NCI-H446 (cell line): Measurements from ENCODE around the gene ANOS1.
"Not testable (repeated sequence)": the region's sequence is repeated elsewhere in the genome, so short reads cannot be mapped to it uniquely, and the experiment has no call there.

Source experiments
- DNase-seq, 2 experiments: peaks; one replicate each; lab custom pipeline; 2025; lab: John Stamatoyannopoulos, UW

The ANOS1 gene, protein sequence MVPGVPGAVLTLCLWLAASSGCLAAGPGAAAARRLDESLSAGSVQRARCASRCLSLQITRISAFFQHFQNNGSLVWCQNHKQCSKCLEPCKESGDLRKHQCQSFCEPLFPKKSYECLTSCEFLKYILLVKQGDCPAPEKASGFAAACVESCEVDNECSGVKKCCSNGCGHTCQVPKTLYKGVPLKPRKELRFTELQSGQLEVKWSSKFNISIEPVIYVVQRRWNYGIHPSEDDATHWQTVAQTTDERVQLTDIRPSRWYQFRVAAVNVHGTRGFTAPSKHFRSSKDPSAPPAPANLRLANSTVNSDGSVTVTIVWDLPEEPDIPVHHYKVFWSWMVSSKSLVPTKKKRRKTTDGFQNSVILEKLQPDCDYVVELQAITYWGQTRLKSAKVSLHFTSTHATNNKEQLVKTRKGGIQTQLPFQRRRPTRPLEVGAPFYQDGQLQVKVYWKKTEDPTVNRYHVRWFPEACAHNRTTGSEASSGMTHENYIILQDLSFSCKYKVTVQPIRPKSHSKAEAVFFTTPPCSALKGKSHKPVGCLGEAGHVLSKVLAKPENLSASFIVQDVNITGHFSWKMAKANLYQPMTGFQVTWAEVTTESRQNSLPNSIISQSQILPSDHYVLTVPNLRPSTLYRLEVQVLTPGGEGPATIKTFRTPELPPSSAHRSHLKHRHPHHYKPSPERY

DNA sequence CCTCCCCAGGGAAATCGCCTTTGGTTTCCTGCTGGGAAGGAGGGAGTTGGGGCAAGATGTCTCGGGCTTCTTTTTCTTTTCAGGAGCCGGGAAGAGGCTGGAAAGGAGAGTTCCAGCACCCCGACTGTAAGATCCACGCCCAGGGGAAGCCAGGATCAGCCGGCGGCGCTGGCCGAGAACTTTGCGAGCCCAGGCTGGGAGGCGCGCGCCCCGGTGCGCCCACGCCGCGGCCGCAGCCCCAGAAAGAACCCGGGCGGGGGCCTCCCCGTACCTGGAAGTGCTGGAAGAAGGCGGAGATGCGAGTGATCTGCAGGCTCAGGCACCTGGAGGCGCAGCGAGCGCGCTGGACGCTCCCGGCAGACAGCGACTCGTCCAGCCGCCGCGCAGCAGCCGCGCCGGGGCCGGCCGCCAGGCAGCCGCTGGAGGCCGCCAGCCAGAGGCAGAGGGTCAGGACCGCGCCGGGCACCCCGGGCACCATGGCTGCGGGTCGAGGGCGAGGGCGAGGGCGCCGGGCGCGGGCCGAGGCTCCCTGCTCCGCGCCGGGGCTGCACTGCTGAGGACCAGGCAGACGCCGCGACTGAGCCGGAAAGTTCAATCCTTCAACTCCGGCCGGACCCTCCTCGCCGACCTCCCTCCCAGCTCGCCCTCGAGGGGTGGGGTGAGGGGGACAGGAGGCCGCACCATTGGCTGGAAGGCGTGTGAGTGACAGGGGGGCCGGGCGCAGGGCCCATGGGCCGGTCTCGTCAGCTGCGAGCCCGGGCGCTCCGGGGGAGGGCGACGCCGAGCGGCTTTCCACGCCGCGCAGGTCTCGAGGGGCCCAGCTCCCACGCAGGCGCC is at the start of gene ANOS1:
TSS of gene ANOS1 (minus strand) at position 579 of the 837 bp plus-strand sequence. CDS start at position 478, 101 bp downstream.
- no peak for DNase-seq

DNA sequence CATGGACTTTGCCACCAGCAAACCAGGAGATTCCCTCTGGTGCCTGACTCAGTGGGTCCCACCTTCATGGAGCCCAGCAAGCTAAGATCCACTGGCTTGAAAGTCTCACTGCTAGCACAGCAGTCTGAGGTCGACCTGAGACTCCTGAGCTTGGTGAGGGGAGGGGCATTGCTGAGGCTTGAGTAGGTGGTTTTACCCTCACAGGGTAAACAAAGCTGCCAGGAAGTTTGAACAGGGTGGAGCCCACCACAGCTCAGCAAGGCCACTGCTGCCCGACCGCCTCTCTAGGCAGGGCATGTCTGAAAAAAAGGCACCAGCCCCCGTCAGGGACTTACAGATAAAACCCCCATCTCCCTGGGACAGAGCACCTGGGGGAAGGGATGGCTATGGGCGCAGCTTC is 41.2 kb upstream of the ANOS1 start:
- no peak for DNase-seq

DNA sequence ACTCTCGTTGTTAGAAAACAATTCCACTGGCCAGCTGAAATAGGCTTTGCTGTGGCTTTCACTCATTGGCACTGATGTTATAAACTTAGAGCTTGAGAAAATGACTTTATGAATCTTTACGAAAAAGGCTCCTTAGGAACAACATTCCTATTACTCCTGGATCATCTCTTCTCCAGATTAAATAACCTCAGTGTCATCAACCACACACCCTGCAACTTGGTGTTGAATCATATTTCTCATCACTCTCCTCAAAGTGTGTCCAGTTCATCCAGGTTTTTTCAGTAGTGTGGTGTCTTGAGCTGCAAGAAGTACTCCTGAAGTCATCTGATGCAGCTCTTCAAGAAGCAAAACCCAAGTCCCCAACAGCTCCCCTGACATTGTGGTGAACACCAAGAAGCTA is 28.1 kb upstream of the ANOS1 start:
- no peak for DNase-seq

DNA sequence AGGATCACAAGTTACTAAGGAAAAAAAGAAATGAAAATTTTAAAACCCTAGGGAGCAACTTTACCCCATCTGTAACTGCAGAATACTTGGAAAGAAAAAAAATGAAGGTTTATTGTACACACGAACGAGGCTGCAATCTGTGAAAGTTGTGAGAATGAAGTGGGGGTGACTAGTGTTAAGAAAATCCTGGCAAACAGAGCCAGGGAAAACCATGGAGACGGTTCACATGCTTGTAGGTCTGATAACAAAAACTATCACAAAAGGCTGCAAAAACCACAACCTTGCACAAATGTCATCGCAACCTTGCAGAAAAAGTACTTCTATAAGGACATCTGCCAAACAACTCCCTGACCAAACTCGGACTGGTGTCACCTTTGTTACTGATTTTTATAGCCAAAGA is 26.8 kb upstream of the ANOS1 start:
- DNase-seq: not testable (repeated sequence)

DNA sequence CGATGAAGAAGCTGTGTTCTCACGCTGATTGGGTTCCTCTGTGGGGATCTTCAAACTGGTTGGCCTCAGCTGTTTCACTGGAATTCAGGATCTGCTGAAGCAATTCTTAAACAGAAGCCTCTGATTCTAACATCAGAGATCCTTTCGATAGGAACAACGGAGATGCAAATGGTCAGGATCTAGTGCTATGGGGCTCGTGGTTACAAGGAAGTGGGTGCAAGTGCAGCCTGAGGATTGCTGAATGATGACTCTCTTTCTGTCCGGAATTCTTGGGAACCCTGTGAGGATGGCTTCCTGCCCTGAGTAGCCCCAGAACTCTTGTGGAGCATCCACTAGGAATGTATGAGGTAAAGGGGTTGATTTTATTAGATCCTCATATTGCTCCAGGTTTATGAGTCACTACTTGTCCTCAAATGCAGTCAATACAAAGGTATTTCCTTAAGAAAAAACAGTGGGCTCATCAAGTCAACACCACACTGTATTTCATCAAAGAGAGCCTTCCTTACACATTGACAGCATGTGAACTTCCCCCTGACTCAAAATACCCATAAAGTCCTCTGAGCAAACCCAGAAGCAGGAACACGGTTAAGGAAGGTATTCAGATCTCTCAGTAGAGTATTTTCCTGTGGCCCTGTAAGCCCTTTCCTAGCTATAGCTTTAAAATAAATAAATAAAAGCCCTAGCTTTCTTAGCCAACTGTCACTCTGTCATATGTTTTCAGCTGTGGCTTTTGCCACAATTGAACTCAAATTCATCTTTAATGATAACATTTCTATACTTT is 25.9 kb upstream of the ANOS1 start:
- DNase-seq: not testable (repeated sequence)

DNA sequence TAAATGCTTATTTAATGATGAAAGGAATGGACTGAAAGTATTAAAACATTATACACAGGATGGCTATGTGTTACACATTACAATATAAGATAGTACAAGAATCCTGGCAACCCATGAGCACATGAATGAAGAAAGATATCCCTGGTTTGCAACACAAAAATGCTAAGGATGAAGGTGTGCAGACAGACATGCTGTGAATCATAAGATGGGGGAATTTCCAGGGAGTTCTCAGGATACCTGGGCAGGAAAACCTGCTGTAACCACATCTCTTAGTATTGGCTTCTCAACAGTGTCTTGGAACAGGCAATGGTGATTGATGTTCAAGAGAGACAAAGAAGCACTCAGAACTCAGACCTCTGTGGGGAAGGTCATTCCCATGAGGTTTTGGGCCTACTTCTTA is 23.9 kb upstream of the ANOS1 start:
- DNase-seq: no peak

DNA sequence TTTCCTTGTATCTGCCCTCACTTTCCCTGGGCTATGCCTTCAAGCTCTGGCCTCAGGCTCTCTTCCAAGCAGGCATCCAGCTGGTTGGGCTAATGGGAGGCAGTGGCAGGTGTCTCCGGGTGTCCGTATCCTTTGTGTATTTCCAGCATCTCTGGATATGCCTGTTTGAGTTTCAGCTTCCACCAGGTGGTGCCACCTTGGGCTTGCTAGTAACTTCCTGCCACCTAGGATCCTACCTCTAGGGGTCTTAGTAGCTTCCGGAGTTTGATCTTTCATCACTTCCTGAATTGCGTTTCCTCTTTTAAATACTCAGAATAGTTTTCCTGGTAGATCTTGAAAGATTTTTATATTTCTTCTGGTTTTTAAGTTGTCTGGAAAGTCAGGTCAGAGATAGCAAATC is 23.2 kb upstream of the ANOS1 start:
- no peak for DNase-seq

DNA sequence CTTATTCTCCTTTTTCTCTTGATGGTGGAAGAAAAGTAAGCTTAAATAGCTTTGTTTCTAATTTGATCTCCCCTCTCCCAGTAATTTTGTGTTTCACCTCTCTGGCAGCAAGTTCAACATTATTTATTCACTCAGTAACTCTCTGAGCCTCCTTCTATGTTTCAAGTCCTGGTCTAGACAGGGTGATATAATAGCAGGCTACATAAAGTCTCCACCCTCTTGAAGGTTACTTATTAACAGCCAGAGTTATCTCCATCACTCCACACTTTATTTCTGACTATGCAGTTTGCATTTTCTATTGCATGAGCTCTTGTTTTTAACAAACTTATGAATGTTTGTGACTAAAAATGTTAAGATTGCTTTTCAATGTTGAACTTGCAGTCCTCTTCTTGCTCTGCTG is 17.8 kb upstream of the ANOS1 start:
- no peak for DNase-seq

DNA sequence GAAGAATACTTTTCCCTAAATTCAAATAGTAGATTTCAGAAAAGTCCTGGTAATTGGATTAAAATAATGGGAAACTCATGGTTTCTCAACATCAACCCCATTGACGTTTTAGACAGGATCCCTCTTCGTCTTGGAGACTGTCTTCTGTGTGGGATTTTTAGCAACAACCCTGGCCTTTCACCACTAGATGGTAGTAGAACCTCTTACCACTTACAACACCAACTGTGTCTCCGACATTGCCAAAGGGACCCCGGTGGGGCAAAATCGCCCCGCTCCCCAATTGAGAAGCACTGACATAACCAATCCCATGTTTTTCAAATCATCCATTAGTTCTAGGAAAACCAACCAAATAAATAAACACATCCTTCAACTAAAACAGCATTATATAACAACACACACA is 16.9 kb upstream of the ANOS1 start:
- DNase-seq: no peak

DNA sequence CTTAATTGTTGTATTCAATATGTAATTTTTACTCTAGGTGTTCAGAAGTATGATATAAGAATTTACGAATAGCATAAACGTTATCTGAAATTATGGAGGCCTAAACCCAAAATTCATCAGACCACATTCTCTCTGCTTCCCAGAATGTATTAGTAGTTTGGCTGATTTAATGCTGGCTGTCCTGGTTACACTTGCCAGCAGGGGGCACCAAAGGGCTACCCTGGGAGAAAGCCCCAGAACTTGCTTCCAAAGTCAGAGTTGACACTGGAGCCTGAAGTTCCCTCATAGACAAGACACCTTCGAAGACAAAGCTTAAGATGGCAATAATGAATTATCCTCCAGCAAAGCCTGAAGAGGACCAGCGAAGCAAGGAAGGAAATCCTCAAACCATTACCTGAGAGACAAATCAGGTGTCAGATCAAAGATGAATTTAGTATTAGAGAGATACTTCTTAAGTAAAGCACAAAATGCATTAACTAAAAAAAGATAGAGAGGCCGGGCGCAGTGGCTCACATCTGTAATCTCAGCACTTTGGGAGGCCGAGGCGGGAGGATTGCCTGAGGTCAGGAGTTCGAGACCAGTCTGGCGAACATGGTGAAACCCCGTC is 11.3 kb upstream of the ANOS1 start:
- no peak for DNase-seq

DNA sequence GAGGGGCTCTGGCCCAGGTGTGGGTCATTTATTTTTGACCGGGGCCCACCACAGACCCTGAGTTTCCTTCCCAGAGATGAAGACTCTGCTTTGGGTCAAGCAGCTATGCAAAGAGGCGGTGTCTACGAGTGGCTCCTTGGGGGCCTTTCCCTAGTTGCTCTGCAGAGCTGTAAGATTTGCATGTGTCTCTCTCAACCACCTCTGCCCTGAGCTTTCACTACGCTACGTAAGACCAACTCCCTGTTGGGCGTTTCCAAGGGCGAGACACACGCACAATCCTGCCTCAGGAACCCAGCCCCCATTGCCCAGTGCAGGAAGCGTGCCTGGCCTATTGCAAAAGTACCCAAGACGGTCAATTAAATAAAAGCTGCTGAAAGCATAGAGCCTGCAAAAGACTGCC is 10.0 kb upstream of the ANOS1 start:
- no peak for DNase-seq

DNA sequence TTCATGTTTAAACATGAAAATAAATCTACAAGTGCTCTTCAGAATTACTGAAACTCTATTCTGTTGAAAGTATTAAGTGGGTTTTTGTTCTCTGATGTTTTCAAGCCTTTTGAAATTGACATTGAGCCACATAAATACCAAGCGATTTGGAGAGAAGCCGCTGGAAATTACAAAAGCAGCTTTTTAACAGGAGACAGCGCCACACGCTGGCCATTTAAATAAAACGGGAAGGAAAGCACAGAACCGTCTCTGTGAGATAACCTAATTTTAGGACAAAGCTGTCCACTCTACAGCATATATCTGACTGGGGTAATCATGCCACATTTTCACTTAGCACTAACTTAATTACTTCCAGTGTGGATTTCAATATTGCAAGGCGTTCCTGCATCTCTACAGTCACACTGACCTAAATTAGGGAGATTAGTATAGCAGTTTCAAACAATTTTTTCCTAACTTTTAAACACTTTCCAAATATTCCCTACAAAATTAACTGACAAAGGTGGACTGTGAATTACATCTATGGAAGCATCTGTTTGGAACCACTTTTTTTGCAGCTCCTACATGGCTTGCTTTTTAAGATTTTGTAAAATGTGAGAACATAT is 6.8 kb upstream of the ANOS1 start:
- peak in 1 of 2 experiments; percentile 11 for DNase-seq

DNA sequence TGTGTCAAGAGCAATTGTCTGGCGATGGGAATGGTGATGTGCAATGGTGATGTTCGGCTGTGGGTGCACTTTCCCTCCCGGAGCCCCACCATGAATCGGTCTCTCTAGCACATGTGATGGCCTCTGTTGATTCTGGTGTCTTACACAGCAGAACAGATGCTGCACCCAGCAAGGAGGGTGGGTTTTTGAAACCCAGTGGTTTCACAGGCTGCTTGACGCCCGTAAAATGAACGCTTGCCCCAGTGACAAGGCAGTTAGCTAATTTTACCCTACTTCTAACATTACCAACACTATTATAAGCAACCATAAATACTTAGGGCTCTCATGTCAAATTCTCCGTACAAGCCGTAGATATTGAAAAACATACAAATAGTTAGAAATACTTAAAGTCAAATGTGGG is 5.9 kb upstream of the ANOS1 start:
- no peak for DNase-seq

DNA sequence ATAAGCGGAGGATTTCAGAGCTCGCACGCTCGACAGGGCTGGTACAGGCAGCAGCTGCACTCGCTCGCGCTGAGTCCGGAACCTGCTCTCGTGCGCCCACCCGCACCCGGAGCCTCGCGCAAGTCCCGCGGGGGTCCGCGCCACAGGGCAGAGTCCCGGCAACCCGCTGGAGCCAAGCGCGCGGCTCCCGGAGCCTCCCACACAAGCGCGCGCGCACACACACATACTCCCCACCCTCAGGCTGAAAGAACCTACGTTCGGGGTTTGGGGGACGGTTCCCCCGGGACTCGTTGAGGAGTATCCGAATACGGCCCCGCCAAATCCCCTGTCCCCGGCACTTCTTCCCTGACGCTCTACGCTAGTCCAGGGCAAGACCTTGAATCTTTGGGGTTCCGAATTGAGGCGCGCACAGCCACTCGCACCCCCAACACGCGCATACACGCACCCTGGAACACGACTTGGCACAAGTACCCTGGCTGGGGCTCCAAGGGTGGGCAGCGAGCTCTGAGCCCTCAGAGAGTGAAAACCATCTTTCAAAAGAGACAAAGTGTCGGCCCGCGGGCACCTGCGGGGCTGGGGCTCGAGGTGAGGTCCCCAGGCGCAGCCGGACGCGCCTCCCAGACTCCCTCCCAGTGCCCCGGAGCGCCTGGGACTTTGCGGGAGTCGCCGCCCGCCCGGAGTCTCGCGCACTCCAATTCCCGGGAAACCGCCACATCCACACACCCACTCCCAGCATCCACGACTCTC is 952 bp downstream of the ANOS1 start:
- DNase-seq: no peak

DNA sequence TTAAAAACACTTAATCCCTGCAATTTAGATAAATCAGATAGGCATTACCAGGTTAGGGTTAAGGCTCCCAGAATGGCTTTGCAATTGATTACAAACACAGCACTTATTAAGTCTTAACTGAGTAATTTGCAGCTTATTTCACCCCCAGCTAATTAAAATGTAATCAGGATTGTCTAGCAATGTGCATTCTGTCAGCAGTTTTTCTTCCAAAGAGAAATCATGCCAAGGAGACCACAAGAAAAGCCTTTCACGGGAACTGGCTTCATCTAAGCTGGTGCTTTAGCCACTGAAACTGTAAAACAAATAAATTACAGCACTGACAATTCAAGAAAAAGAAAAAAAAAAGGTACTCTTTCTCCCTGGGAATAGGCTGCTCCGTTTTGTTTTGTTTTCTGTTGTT is 2.1 kb downstream of the ANOS1 start:
- DNase-seq: no peak

DNA sequence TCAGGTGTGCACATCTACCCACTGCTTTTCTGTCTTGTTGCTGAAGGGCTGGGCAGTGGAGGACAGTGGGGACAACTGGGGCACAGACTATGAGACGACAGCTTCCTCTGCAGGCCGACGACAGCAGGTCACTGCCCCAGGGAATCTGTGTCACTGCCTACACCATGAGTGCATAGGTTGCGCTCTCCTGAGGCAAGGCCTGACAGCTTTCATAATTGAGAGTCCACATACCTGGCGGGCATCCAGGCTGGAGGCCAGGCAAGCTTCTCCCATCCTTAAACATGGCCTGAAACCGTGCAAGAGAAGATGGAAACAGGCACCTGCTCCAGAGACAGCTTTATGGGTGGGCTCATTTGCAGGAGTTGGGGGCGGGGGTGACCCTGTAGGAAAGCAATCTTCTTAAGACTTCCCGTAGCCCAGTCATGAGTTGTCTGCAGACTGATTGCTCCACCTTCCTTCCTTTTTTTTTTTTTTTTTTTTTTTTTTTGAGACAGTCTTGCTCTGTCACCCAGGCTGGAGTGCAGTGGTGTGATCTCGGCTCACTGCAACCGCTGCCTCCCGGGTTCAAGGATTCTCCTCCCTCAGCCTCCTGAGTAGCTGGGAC is 2.9 kb downstream of the ANOS1 start:
- DNase-seq: no peak

DNA sequence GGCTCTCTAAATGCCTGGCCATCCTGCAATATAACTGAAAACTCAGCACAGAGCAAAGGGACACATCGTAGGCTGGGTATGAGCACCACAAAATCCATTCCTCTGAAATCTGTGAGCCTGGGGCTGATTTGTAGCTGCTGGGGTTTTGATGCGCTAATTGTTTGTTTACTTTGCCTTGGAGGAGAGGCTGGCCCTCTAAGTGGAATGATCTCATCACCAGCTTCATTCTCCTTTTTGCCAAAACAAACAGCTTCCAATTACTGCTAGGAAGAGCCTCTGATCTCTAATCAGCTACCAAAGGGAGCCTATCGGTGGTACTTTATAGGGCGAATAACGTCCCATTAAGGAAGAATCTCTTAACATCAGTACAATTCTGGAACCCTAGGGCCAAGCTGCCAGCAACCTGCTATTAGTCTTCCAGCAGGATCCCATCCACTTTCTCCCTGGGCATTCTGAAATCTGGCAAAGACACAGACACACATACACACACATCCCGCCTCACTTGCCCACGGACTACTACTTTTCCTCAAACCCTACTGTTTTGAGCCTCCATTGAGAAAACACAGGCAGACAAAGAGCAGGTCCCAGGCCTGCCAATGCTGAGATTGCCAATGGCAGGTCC is 5.8 kb downstream of the ANOS1 start:
- no peak for DNase-seq

DNA sequence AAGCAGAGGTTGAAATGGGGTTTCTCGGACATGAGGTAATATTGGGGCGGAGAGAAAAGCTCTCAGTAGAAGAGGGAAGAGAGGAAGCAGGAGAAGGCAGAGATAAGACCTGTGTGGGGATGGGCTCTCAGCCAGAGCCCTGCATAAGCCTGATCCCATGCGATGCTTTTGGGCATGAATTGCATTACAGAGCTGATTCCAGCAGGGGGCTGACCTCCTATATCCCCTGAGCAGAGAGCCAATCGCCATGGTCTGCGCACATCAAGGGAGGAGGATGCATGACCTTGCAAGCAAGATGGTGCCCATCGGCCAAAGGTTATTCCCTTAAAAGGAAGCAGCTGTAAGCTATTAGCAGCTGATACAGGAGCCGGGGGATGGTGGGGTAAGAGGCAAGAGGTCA is 7.6 kb downstream of the ANOS1 start:
- no peak for DNase-seq

DNA sequence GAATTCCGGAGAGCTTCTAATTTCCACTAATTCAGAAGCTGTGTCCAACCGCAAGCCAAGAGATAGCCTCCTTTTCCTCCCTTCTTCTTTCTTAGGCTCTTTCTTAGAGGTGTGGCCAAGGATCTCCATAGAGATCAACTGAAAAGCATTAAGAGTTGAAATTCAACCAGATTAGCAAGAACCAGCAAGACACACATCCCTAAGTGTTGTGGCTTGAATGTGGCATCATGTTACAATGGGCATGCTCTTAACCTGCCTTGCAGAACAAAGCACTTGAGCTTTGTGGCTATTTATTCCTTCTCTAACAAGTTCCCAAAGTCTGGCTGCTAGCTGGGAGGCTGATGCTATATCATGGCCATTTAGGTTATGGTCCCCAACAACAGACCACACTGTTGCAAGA is 10.4 kb downstream of the ANOS1 start:
- DNase-seq: no peak
